CD4-positive, CD25-positive, alpha-beta regulatory T cell (primary cell): ENCODE data around the gene LIG1. TPM values are rescaled to one million over a fixed set of nuclear protein-coding genes. Genes with fewer than 3 reads are reported as not detected.

Experiments
- ATAC-seq, 2 donors: fragments of 150-1000 bp; cut with Tn5 transposase; one replicate each; pipeline ENCODE4 v1.10.0; 2021; ENCODE audit warnings: low read depth in 2 of 2, moderate number of reproducible peaks in 2 of 2, moderate library complexity in 1 of 2
- DNase-seq, 3 donors: peaks; one replicate each; pipeline versions ENCODE4 v3.0.0 to v3.0.0-alpha.2; 2012 to 2022; ENCODE audit warnings: mixed read lengths in 1 of 3
- H3K27ac ChIP-seq: one replicate; pipeline ENCODE4 v1.7.0; 2013; ENCODE audit warnings: mild to moderate bottlenecking, low read length; ENCODE audit not compliant: insufficient read depth, poor library complexity, severe bottlenecking
- H3K27me3 ChIP-seq: one replicate; pipeline ENCODE4 v1.7.0; 2013; ENCODE audit warnings: low read length; ENCODE audit not compliant: control insufficient read depth, insufficient read depth
- H3K36me3 ChIP-seq: one replicate; pipeline ENCODE4 v1.7.0; 2013; ENCODE audit warnings: mild to moderate bottlenecking, low read length, moderate library complexity; ENCODE audit not compliant: control insufficient read depth, insufficient read depth
- H3K4me1 ChIP-seq: 2 replicates; pipeline ENCODE4 v1.7.0; 2013; ENCODE audit warnings: mild to moderate bottlenecking, low read length; ENCODE audit not compliant: insufficient read depth, control insufficient read depth, poor library complexity, severe bottlenecking
- H3K4me3 ChIP-seq: one replicate; pipeline ENCODE4 v1.7.0; 2013; ENCODE audit warnings: low read depth, mild to moderate bottlenecking, low read length, moderate library complexity
- H3K9me3 ChIP-seq, 2 experiments: 1 replicate in 1 of 2; 2 replicates in 1 of 2; pipeline ENCODE4 v1.7.0; 2013; ENCODE audit warnings: low read length in 2 of 2, mild to moderate bottlenecking in 1 of 2, moderate library complexity in 1 of 2; ENCODE audit not compliant: control insufficient read depth in 2 of 2
- H3K27ac Mint-ChIP-seq, 3 donors: one replicate each; pipeline ENCODE4 v1.8.0; 2020 to 2022; ENCODE audit warnings: mild to moderate bottlenecking in 3 of 3, mixed read lengths in 3 of 3, moderate library complexity in 2 of 3
- H3K27me3 Mint-ChIP-seq: one replicate; pipeline ENCODE4 v1.8.0; 2022; ENCODE audit warnings: mild to moderate bottlenecking, mixed read lengths
- H3K36me3 Mint-ChIP-seq: one replicate; pipeline ENCODE4 v1.8.0; 2020; ENCODE audit warnings: mixed read lengths
- H3K4me1 Mint-ChIP-seq, 4 donors: one replicate each; pipeline ENCODE4 v1.8.0; 2020 to 2022; ENCODE audit warnings: mixed read lengths in 4 of 4, mild to moderate bottlenecking in 1 of 4
- H3K4me3 Mint-ChIP-seq, 4 donors: one replicate each; pipeline ENCODE4 v1.8.0; 2020 to 2022; ENCODE audit warnings: mild to moderate bottlenecking in 4 of 4, mixed read lengths in 4 of 4, moderate library complexity in 3 of 4
- H3K9me3 Mint-ChIP-seq, 7 donors: one replicate each; pipeline ENCODE4 v1.8.0; 2020 to 2022; ENCODE audit warnings: mixed read lengths in 7 of 7, mild to moderate bottlenecking in 3 of 7, moderate library complexity in 2 of 7
- polyA plus RNA-seq, 4 donors: library from polyadenylated mRNA; unstranded; fragments of 300-500 nt; fragmentation: Illumina TruSeq; gene quantifications; one replicate each; pipeline ENCODE4 v1.2.3, GENCODE V29; 2021
- total RNA-seq: library from RNA; stranded (reverse); gene quantifications from one replicate; pipeline ENCODE4 v1.2.3, GENCODE V29; 2022

LIG1 gene
- total and polyA plus RNA-seq, 5 donors from 2014 or later: 24.9 to 68.2 (median 30.3) TPM

GRCh38 chr19:48152551-48152950 lies 17.6 kb downstream of the LIG1 start:
- no peaks in the 10 kb centered on the region for H3K4me1 ChIP-seq
- H3K27me3 Mint-ChIP-seq: no peaks in the 10 kb centered on the region
- peak; percentile 46 to 72 (median 60) for DNase-seq
- H3K36me3 Mint-ChIP-seq: peaks cover 36% of the 10 kb centered on the region
- peak; percentile 45 to 46 for ATAC-seq
- no peaks in the 10 kb centered on the region for H3K9me3 ChIP-seq
- no peak overlapping the region for H3K27ac ChIP-seq
- H3K4me3 ChIP-seq: no peak overlapping the region
- no peak overlapping the region for H3K27ac Mint-ChIP-seq
- no peaks in the 10 kb centered on the region for H3K9me3 Mint-ChIP-seq
- H3K4me3 Mint-ChIP-seq: no peak overlapping the region
- no peaks in the 10 kb centered on the region for H3K27me3 ChIP-seq
- H3K4me1 Mint-ChIP-seq: peaks cover 0 to 11% (median under 1%) of the 10 kb centered on the region in 4 donors
- peaks cover 37% of the 10 kb centered on the region for H3K36me3 ChIP-seq

DNA sequence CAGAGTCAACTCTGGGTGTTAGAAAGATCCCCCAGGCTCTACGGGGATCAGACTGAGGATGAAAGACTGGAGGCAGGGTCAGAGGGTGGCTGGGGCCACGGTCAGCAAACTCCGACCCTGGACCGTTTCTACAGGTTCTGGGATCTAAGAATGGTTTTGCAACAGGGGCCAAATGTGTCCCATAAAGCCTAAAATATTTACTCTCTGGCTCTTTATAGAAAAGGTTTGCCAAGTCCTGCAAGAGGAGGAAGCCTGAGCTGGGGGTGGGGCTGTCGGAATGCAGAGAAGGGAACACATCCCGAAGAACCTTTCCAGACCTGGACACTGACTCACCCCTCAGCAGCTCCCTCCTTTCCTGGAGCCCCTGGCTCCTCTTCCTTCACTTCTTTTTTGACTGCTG lies 20.7 kb downstream of the LIG1 start:
- DNase-seq (no peak), ATAC-seq (no peak)
- no peaks in the 10 kb centered on the region for H3K27me3 ChIP-seq
- no peak overlapping the region for H3K4me3 ChIP-seq
- H3K36me3 ChIP-seq: peaks cover 44% of the 10 kb centered on the region
- H3K9me3 ChIP-seq: no peaks in the 10 kb centered on the region
- H3K4me1 Mint-ChIP-seq: peaks cover 0 to 8% (median under 1%) of the 10 kb centered on the region in 4 donors
- H3K4me1 ChIP-seq: no peaks in the 10 kb centered on the region
- H3K36me3 Mint-ChIP-seq: peaks cover 27% of the 10 kb centered on the region
- no peaks in the 10 kb centered on the region for H3K27me3 Mint-ChIP-seq
- no peak overlapping the region for H3K4me3 Mint-ChIP-seq
- H3K27ac Mint-ChIP-seq: no peak overlapping the region
- H3K9me3 Mint-ChIP-seq: no peaks in the 10 kb centered on the region
- H3K27ac ChIP-seq: no peak overlapping the region

DNA sequence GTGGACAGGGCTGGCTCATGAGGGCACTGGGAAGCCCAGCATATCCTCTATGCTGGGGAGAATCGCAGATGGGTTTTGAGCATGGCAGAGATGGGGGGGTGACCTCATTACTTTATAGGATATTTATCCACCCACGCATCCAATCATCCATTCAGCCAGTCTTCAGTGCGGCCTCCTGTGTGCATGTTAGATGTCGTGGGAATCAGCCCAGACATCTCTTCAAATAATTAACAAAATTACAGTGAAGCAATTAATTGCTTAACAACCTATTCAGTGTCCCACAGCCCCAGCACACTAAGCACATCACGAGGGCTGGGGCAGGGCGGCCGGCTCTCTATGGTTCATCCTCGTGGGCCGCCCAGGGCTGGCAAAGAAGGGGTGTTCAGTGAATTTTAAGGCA lies 21.6 kb downstream of the LIG1 start:
- Mint-ChIP-seq H3K36me3 (peaks cover 34% of the 10 kb centered on the region), H3K4me3 (no peak overlapping the region), H3K27me3 (no peaks in the 10 kb centered on the region), H3K9me3 (no peaks in the 10 kb centered on the region), H3K4me1 (peaks cover 0 to 6% (median under 1%) of the 10 kb centered on the region in 4 donors), H3K27ac (no peak overlapping the region)
- DNase-seq: no peak
- Histone ChIP-seq H3K4me1 (no peaks in the 10 kb centered on the region), H3K27me3 (no peaks in the 10 kb centered on the region), H3K4me3 (no peak overlapping the region), H3K9me3 (no peaks in the 10 kb centered on the region), H3K36me3 (peaks cover 44% of the 10 kb centered on the region), H3K27ac (no peak overlapping the region)
- no peak for ATAC-seq

GRCh38 chr19:48147597-48148175 lies 22.5 kb downstream of the LIG1 start:
- Mint-ChIP-seq H3K36me3 (peaks cover 39% of the 10 kb centered on the region), H3K27ac (no peak overlapping the region), H3K9me3 (no peaks in the 10 kb centered on the region), H3K27me3 (no peaks in the 10 kb centered on the region), H3K4me3 (no peak overlapping the region), H3K4me1 (peaks cover 0 to 6% (median under 1%) of the 10 kb centered on the region in 4 donors)
- H3K27ac ChIP-seq: no peak overlapping the region
- H3K9me3 ChIP-seq: no peaks in the 10 kb centered on the region
- ATAC-seq (no peak), DNase-seq (no peak)
- H3K27me3 ChIP-seq: no peaks in the 10 kb centered on the region
- H3K4me1 ChIP-seq: no peaks in the 10 kb centered on the region
- peaks cover 52% of the 10 kb centered on the region for H3K36me3 ChIP-seq
- H3K4me3 ChIP-seq: no peak overlapping the region

DNA sequence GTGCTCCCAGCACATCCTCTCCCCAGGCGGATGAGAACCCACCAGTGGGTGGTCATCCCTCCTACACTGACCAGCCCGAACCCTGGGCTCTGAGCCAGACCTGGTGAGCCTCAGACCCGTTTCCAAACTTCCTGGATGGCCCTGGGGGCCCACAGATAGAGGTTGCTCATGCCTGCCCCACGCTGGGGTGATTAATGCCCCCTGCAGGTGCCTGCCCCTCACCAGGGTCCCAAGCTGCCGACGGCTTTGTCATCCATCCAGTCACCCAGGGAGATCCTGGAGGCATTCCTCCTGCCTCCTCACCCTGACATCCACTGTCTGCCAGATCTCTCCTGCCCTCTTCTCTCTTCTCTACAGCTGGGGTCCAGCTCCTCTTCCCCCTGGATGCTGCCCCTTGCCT lies 31.1 kb downstream of the LIG1 start:
- H3K4me1 Mint-ChIP-seq: no peaks in the 10 kb centered on the region
- no peaks in the 10 kb centered on the region for H3K27me3 ChIP-seq
- H3K9me3 Mint-ChIP-seq: no peaks in the 10 kb centered on the region
- H3K27me3 Mint-ChIP-seq: no peaks in the 10 kb centered on the region
- DNase-seq: no peak
- peaks cover 43% of the 10 kb centered on the region for H3K36me3 Mint-ChIP-seq
- H3K9me3 ChIP-seq: no peaks in the 10 kb centered on the region
- no peak for ATAC-seq
- no peak overlapping the region for H3K4me3 ChIP-seq
- no peak overlapping the region for H3K4me3 Mint-ChIP-seq
- H3K27ac Mint-ChIP-seq: peak overlapping the region in 2 of 3 donors; percentile 55 to 68
- peaks cover 34% of the 10 kb centered on the region for H3K36me3 ChIP-seq
- no peak overlapping the region for H3K27ac ChIP-seq
- no peaks in the 10 kb centered on the region for H3K4me1 ChIP-seq

GRCh38 chr19:48137411-48137810 lies 32.7 kb downstream of the LIG1 start:
- Histone ChIP-seq H3K36me3 (peaks cover 25% of the 10 kb centered on the region), H3K27ac (no peak overlapping the region), H3K27me3 (no peaks in the 10 kb centered on the region), H3K9me3 (no peaks in the 10 kb centered on the region), H3K4me3 (no peak overlapping the region), H3K4me1 (no peaks in the 10 kb centered on the region)
- ATAC-seq (no peak), DNase-seq (no peak)
- H3K9me3 Mint-ChIP-seq: no peaks in the 10 kb centered on the region
- no peaks in the 10 kb centered on the region for H3K27me3 Mint-ChIP-seq
- H3K4me1 Mint-ChIP-seq: no peaks in the 10 kb centered on the region
- no peak overlapping the region for H3K4me3 Mint-ChIP-seq
- peaks cover 32% of the 10 kb centered on the region for H3K36me3 Mint-ChIP-seq
- no peak overlapping the region for H3K27ac Mint-ChIP-seq

DNA sequence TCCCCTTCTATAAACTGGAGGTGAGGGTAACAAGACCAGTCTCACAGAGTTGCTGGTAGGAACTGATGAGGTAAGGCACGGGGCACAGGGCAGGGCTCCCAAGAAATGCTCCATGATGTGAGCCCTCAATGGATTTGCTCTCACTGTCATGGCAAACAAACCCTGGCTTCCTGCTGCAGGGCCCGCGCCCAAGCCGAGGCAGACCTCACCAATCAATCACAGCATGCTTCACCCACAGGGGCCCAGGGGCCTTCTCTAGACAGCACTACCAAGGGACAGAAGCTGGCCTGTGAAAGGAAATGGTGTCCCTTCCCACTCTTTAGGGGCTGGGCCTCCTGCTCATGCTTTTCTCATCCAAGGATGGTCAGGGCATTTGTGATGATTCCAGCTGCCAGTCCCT lies 33.6 kb downstream of the LIG1 start:
- no peak overlapping the region for H3K27ac ChIP-seq
- H3K27me3 Mint-ChIP-seq: no peaks in the 10 kb centered on the region
- DNase-seq: no peak
- H3K9me3 ChIP-seq: no peaks in the 10 kb centered on the region
- no peak overlapping the region for H3K27ac Mint-ChIP-seq
- H3K36me3 ChIP-seq: peaks cover 29% of the 10 kb centered on the region
- H3K4me1 ChIP-seq: no peaks in the 10 kb centered on the region
- no peaks in the 10 kb centered on the region for H3K4me1 Mint-ChIP-seq
- H3K9me3 Mint-ChIP-seq: no peaks in the 10 kb centered on the region
- H3K27me3 ChIP-seq: no peaks in the 10 kb centered on the region
- H3K36me3 Mint-ChIP-seq: peaks cover 33% of the 10 kb centered on the region
- H3K4me3 ChIP-seq: no peak overlapping the region
- H3K4me3 Mint-ChIP-seq: no peak overlapping the region
- no peak for ATAC-seq

DNA sequence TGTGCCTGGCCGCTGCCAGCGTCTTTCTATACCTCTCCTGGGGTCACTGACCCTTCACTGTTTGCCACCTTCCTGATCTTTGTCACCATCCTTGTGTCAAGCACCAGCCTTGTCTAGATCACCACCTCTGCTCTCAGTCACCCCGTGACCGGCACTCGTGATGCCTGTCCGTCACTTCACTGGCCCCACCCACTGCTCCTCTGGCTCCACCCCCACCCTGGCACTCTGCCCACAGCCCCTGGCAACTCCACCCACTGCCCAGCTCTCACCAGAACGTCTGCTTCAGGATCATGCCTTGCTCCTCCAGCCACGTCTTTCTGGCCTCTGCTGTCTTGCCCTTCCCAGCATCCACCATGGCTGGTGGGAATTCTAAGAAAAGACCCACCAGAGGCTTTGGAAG lies 34.7 kb downstream of the LIG1 start:
- Histone ChIP-seq H3K27ac (no peak overlapping the region), H3K36me3 (peaks cover 40% of the 10 kb centered on the region), H3K9me3 (no peaks in the 10 kb centered on the region), H3K4me1 (no peaks in the 10 kb centered on the region), H3K27me3 (no peaks in the 10 kb centered on the region), H3K4me3 (no peak overlapping the region)
- no peaks in the 10 kb centered on the region for H3K27me3 Mint-ChIP-seq
- no peak for DNase-seq
- no peaks in the 10 kb centered on the region for H3K4me1 Mint-ChIP-seq
- no peak overlapping the region for H3K4me3 Mint-ChIP-seq
- no peak for ATAC-seq
- peaks cover 32% of the 10 kb centered on the region for H3K36me3 Mint-ChIP-seq
- H3K27ac Mint-ChIP-seq: peak overlapping the region in 1 of 3 donors; percentile 80
- no peaks in the 10 kb centered on the region for H3K9me3 Mint-ChIP-seq
